NCI-H128 (cell line): Measurements from ENCODE around the gene SRGN.

Experiments used
- DNase-seq: peaks from one replicate; lab custom pipeline; 2025; ENCODE audit not compliant: unreplicated experiment; lab: John Stamatoyannopoulos, UW

The SRGN gene

DNA sequence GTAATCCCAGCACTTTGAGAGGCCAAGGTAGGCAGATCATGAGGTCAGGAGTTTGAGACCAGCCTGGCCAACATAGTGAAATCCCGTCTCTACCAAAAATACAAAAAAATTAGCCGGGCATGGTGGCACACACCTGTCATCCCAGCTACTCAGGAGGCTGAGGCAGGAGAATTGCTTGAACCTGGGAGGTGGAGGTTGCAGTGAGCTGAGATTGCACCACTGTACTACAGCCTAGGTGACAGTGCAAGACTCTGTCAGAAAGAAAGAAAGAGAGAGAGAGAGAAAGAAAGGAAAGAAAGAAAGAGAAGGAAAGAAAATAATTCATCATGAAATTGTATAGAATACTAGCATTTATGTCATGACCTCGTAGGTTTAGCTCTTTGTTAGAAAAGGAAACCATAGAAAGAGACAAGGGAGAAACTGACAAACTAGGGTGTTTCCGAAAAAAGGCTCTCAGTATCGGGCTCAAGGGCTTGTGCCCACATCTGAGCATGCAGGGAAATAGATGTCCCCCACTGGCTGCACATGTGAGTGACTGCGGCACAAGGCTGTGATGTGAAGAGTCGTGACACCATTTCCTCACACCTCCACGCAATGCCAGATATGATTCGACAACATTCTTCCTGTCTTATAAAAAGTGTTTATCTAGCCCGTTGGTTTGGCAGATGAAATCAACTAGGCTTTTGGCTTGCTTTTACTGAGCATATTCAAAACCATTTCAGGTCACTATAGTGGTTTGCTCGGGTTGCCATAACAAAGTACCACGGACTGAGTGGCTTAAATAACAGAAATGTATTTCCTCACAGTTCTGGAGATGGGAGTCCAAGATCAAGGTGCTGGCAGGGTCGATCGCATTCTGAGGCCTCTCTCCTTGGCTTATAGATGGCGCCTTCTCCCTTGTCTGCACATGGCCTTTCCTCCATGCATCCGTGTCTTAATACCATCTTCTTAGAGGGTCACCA is 2.0 kb downstream of the SRGN start:
- no peak for DNase-seq

DNA sequence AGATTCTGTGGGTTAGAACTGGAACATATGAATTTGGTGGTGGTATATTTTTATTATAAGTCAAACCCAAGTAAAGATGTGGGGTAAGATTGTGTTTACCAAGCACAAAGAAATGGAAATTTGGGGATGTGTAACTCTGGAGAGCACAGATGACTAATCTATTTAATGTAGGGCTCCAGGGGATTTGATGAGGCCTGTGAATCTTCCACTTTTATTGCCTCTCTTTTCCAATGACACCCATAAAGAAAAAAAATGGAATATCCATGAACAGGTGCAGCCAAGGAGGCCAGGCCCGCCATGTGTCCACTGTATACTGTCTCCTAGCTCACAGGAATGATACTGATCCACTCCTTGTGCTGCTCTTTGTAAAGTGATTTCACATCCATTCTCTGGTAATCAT is 2.8 kb downstream of the SRGN start:
- no peak for DNase-seq

DNA sequence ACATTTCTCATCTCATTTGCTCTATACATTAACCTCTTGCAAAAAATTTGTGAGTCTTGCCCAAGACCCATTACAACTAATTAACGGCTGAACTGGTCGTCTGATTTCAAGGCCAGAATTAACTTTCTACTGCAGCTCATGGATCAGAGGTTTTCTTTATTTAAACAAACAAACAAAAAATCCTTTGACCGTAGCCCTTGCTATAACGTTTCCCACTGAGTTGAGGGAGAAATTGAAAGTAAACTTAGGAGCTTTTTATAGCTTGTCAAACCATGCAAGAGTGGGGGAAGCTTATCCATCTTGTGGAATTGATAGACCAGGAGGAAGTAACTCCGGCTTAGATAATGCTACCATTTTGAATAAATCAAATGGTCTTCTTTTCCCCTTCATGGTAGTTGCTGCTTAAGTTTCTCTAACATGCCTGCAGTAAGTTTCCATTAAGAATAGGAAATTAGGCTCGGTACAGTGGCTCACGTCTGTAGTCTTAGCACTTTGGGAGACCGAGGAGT is 3.3 kb downstream of the SRGN start:
- DNase-seq: no peak

DNA sequence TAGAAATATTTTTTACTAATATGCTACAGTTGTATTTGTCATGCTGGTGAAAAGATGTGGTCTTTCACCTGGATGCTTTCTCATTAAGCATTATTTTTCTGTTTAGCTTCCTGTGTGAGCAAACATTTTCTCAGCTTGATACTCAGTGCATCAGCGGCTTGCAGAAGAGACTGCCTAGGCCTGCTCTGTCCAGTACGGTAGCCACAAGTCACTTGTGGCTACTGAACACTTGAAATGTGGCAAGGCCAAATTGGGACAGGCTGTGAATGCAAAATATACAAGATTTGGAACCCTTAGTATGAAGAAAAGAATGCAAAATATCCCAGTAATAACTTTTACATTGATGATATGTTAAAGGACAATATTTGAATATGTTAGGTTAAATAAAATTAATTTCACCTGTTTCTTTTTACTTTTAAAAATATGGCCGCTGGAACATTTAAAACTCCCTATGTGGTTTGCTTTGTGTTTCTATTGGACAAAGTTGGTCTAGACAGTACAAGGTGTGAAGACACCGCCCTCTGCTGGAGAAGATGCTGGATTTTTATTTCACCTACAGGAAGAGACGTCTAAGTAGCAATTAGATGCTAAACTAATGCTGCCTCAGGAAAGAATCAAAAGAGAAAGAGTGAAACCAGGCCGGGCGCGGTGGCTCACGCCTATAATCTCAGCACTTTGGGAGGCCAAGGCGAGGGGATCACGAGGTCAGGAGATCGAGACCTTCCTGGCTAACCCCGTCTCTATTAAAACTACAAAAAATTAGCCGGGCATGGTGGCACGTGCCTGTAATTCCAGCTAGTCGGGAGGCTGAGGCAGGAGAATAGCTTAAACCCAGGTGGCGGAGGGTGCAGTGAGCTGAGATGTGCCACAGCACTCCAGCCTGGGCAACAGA is 5.3 kb downstream of the SRGN start:
- DNase-seq: peak; percentile 20

DNA sequence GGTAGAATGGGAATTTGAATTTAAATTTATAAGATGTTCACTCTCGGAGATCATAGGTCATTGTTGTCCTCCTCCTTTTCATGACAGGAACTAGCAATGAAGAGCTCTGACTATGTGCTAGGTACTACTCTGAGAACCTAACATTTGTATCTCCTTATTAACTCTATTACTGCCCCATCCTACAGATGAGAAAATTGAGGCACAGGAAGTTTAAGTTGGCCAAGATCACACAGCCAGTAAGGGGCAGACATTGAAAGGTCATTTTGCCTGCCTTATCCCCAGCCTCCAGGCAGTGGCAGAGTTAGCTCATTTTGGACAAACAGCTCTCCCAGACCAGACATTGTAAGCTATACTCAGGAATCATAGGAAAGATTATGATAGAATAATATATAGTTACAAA is 6.0 kb downstream of the SRGN start:
- DNase-seq: no peak

DNA sequence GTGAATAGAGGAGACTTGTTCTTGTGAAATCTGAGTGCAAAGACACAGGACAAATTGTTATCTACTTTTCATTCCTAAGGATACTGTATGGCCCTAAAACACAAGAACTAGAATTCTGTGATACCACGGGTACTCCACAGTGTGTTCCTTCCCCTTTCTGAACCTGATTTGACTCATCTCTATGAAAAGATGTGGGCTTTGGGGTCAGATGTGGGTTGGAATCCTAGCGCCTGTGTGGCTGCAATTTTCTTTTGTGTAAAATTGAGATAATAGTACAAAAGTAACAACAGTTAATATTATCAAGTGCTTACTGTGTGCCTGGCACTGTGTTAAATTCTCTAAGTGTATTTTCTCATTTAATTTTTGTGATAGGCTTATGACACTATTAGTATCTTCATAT is 8.1 kb downstream of the SRGN start:
- DNase-seq: no peak

DNA sequence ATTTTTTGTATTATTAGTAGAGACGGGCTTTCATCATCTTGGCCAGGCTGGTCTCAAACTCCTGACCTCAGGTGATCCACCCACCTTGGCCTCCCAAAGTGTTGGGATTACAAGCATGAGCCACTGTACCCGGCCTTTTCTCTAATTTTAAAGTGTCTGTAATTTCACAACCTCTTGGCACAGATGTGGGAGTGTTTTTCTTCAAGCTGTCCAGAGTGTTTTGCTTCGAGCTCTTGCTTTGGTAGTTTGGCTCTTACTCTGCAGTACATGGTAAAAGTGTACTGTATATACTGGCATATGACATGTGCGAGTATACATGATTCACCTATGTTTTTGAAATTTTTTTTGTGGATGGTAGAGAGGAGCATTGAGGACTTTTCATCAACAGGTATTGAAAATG is 9.8 kb downstream of the SRGN start:
- no peak for DNase-seq

DNA sequence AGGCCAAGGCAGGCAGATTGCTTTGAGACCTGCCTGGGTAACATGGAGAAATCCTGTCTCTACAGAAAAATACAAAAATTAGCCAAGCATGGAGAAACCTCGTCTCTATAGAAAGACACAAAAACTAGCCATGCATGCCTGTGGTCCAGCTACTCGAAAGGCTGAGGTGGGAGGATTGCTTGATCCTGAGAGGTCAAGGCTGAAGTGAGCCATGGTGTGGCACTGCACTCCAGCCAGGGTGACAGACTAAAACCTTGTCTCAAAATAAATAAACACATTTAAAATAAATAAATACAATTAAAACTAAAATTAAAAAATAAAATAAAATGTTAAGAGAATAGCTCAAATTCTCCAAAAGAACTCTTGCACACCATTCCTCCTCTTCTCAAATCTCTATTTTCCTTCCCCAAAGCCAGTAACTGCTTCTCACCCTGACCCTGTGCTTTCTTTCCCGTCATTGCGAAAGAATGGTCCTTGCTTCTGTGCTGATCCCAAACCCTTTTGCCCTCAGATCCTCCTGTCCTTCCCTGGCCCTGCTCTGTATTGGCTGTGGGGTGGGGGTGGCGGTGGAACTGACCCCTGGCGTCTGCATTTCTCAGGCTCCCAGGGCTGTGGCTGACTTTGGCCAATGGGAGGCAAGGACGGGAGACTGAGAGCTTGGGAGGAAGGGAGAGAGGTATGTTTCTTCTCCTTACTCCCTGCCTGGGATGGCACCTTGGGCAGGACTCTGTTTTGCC is 12.4 kb downstream of the SRGN start:
- DNase-seq: no peak

DNA sequence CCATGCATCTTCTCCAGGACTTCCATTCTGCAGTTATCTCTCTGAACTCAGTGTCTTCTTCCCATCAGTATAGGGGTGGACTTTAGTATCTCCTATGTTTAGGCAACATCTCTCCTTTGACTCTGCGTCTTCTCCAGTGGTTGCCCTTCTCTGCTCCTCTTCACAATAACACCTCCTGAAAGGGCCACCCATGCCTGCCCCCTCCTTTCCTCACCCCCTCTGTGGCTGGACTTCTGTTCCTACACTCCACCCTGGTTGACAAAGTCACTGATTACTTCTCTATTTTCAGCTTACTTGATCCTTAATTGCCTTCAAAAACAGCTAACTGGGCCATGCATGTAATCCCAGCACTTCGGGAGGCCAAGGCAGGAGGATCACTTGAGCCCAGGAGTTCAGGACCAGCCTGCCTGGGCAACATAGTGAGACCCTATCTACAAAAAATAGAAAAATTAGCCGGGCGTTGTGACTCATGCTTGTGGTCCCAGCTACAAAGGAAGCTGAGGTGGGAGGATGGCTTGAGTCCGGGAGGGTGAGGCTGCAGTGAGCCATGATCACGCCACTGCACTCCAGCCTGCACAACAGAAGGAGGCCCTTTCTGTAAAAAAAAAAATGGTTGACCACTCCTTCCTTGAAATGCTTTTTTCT is 13.7 kb downstream of the SRGN start:
- DNase-seq: no peak

DNA sequence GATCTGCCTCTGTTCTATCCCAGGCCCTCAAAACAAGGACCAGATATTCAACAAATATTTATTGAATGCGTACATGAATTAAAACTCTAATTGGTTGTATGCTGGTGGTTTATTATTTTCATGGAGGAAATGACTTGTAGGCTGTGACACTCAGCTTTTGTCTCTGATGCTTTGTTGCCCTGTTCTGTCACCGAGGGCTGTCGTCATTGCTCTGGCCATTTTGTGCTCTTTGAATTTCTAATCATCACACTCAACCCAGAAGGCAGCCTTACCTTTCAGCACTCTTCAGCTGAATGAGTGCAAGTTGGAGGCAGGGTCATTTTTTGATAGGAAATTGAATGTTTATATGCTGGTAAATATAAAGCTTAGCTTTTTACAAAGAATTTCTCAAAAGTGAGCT is 14.5 kb downstream of the SRGN start:
- DNase-seq: no peak

DNA sequence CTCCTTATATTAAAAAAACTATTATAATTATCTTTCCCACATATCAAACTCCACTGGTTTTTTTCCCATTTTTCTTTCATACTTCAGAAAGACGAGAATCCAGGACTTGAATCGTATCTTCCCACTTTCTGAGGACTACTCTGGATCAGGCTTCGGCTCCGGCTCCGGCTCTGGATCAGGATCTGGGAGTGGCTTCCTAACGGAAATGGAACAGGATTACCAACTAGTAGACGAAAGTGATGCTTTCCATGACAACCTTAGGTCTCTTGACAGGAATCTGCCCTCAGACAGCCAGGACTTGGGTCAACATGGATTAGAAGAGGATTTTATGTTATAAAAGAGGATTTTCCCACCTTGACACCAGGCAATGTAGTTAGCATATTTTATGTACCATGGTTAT is 15.9 kb downstream of the SRGN start:
- DNase-seq: no peak

DNA sequence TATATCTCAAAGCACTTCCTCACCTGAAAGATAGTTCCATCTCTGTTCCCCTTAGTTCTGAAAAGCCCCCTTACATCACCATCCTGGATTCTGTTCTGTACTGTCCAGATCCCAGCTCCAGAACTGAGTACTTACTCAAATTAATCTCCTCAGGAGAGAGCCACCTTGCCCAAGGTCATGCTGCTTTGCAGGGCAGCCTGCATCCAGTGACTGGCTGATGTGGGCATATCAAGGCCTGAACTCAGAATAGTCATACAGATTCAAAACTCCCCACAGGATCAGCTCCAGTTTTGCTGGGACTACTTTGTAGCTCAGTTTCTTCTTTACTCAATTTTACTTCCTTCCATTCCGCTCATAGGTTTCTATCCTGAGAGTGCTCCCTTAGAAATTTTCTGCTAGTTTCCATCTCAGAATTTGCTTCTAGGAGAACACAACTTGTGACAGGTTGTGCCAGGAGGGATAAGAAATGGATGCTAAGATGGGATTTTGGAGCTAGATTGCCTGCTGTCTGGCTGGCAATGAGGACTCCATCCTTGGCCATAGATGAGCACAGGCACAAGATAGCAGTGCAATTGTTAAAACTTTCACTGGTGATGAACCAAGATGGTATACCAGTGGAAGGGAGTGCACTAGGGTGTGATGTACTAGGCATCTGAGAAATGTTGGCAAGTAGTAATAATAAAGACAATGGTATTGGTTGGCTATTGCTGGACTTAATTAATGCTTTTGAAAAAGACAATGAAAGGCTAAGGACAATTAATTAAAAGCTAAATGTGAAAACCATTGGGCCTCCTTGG is 17.3 kb downstream of the SRGN start:
- DNase-seq: no peak

DNA sequence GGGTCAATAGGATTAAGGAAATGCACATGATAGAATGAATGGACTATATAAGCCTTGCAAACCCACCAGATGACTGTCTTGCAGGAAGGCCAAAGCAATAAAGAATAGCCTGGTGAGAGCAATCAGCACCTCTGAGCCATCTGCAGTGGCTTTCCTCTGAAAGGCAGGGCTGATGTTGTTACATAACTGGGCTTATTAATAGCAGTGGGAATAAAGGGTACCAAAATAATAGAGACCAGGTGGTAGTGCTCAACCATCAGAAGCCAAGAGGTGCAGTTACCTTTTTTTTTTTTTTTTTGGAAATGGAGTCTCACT is 19.2 kb downstream of the SRGN start:
- no peak for DNase-seq

DNA sequence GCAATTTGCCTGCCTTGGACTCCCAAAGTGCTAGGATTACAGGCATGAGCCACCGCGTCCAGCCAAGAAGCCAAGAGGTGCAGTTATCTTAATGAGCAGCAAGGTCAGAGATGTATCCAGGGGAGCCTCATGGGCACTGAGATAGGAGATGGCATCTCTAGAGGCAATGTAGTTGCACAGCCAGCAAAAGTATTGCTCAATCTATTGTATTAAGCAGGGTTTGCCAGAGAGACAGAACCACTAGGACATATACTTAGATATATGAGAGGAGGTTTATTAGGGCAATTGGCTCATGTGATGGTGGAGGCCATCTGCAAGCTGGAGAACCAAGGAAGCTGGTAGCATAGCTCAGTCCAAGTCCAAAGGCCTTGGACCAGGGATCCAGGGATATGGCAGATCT is 19.8 kb downstream of the SRGN start:
- DNase-seq: no peak

DNA sequence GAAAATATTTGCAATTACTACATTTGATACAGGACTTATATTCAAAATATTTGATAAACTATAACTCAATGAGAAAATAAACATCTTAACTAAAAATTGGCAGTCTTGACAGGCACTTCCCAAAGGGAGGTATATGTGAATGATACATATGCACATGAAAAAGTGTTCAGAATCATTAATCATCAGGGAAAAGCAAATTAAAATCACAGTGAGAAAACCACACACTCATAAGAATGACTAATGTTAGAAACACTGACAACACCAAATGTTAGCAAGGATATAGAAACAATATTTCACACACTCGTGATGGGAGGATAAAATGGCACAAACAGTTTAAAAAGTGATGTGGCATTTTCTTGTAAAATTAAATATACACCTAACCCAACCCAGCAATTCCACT is 32.0 kb downstream of the SRGN start:
- no peak for DNase-seq

DNA sequence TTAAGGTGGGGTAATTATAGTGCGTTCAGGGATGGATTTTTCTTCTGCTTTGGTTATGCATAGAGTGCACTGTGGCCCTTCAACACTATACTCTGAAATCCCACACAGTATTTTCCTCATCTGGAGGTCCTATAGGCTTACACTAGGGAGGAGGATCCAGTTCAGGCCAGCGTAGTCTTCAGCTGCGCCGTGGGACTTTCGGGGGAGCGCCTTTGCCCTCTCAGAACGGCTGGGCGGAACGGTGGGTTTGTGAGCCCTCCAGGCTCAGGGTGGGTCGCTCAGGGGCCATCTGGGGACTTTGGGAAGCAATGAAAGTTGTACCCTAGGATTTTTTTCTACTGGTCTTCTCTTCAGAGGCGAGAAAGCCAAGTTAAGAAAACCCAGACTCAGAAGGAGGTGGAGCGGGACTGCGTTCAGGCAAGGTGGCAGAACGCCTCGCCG is 35.4 kb downstream of the SRGN start:
- peak; percentile 51 for DNase-seq

DNA sequence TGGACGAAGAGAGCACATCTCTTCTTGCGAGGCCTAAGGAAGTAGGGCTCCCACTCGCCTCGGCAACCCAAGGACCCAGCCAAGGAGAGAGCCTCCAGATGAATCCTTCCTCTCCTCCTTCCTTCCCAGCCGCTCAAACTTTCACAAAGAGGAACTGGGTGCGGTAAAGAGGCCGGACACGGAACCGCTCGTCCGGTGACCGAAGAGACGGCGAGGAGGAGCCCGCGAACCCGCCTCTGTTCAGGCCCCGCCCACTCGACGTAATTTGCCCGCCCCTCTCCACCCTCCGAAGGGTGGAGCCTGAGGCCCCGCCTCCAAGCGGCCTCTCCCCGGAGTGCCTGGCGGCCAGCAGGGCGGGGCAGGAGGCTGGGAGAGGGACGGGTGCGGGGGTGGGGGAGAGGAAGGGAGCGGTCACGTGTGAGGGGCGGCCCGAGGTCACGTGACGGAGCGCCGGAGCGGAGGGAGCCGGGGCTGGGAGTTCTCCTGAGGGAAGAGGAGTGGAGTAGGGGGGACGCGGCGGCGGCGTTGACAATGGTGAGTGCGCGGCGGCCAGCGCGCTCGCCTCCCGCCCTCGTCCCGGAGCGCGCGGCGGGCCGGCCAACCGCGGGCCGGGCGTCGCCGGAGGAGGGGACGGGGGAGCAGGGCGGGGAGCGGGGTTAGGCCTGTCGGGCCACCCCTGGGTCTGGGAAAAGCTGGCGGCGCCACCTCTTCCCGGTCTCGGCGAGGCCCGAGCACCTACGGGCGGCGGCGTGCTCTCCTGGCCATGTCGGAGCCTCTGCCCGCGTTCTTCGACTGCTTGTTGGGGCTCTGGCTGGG is 36.1 kb downstream of the SRGN start, which contains the start of gene VPS26A:
VPS26A (plus strand) TSS at position 432 of the 816 bp plus-strand sequence; CDS start at position 532, 100 bp downstream.
- DNase-seq: peak; percentile 82

DNA sequence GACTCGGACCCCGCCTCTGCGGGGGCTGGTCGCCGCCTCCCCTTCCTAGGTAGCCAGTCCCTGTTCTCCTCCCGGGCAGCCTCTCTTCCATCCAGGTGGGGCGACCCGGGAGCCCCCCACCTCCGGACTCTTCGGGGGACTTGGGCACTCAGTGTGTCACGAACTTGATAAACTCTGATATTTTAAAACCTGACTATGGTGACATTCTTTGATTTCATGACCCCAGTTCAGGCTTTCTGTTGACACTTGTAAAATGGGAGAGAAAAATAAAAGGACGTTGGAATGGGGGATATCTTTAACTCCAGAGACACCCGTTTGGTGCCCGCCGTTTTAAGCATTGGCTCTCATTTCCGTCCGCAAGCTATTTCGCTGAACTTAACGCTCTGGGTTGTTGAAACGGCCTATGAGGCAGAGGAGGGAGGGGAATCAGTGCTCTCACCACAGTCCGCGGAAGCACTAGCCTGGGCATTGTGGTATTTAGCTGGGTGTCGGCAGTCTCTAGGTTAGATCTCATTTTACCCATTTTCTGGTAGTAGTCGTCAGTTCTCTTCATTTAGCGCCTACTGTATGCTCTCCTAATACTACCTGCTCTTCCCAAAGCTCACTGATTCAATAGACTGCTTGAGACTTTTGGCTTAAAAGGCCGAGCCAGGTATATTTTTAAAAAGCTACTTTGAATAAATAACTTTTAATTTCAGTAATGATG is 36.8 kb downstream of the SRGN start:
- no peak for DNase-seq
